HG03175 (cell line): ENCODE measurements around the gene INPP5K.
"Not testable (repeated sequence)": the region's sequence is repeated elsewhere in the genome, so short reads cannot be mapped to it uniquely, and the experiment has no call there.

ENCODE experiments used
- ATAC-seq: cut with Tn5 transposase; IDR thresholded peaks from one replicate; pipeline ENCODE4 v1.9.1; 2021; ENCODE audit warnings: mild to moderate bottlenecking, moderate library complexity; ENCODE audit not compliant: unreplicated experiment

INPP5K gene

DNA sequence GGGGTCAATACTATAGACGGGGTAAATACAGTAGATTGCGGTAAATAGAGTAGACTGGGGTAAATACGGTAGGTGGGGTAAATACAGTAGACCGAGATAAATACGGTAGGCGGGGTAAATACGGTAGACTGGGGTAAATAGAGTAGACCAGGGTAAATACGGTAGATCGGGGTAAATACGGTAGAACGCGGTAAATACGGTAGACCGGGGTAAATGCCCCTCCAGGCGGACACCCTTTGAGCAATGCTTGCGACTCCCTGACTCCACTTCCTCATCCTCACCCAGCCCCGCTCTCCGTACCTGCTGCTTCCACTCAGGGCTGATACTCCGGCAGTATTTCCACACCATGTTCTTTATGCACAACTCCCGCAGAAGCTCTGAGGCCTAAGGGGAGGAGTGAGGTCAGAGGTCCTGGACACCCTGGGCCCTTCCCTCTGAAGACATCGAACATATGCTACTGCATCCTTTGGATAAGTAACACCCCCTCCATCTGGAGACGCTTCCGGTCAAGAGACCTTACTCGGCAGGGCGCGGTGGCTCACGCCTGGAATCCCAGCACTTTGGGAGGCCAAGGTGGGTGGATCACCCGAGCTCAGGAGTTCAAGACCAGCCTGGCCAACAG lies 47.1 kb downstream of the INPP5K start:
- ATAC-seq = no peak

DNA sequence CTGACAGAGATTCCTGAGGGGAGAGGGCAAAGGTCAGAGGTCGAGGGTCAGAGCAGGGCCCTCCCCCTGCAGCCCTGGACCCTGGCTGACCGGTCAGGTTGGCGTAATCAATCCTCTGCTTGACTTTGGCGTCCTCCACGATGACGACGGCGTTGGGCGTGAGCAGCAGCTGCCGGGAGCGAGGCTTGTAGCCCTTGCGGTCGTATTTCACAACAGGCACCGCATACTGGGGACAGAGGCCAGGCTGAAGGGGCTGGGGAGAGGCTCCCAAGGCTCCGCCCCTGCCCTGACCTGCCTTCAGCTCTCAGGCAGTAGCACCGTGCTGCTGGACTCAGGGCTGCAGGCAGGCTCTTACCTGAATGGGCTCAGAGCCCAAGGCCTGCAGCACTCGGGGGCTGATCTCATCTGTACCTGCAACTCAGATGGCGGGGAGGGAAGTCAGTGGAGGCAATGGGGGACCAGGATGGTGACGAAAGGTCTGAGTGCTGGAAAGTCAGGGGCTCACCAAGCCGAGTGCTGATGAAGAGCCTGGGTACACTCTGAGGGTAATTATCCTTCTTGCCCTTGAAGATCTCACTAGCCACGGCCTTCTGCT lies 48.4 kb downstream of the INPP5K start:
- no peak for ATAC-seq

DNA sequence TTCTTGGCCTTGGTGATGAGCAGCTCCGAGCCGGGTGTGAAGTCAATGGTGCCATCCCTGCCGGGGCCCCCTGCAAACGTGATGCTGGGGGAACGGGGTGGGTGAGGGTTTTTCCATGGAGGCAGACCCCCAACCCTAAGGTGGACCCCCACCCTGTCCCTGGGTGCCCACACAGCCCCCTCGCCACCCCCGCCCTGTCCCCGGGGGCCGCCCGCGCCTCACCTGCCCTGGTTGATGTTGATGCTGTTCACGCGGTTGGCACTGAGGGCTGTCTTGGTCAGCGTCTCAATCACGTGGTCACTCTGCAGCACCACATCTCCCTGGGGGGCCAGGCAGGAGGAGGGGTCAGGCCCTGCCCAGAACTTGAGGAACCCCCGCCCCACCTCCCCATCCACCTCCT lies 49.2 kb downstream of the INPP5K start:
- no peak for ATAC-seq

DNA sequence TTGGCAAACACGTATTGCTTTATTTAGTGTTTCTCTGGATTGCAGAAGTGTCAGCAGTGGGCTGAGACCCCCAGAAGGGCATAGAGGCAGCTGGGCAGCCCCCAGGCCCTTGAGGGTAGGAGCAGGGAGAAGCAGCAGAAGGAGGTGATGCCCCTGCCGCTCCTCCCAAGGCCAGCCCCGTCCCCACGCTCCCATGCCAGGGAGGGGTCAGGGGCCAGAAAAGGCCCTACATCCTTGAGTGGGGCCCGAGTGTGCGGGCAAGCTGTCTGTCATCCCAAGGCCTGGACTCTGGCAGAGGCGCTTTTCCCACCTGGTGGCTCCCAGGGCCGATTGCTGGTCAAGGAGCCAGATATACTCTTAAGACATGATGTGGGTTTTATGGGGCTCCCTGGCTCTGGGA lies 52.2 kb downstream of the INPP5K start:
- no peak for ATAC-seq

DNA sequence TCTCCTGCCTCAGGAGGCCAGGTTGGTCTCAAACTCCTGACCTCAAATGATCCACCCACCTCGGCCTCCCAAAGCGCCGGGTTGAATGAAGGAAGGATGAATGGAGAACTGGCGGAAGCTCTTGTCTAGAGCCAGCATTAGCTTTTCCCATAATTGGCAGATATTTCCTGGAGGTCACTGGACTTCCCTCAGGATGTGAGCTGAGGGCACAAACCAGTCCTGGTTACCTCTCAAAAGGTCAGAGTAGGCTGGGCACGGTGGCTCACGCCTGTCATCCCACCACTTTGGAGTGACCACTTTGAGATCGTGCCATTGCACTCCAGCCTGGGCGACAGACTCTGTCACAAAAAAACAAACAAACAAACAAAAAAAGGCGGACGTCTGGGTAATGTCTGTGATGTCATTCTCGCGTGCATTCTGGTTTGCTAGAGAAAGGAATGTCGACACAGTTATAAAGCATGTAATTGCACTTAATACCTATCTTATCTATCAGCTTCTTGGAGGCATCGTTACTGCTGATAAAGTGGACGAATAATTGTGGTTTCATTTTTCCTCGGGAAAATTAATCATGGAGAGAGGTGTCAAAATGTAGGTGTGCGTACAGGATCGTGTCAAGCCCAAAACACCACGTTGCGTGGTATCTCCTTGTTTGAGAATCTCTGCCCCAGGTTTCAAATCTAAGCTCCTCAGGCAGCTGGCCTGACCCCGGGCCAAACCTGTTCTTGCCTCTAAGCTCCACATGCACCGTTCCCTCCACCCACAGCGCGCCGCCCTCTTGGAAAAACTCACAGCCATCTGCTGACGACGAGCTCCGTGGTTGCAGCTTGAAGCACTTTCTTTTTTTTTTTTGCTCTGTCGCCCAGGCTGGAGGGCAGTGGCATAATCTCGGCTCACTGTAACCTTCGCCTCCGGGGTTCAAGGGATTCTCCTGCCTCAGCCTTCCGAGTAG lies 54.0 kb downstream of the INPP5K start:
- no peak for ATAC-seq

DNA sequence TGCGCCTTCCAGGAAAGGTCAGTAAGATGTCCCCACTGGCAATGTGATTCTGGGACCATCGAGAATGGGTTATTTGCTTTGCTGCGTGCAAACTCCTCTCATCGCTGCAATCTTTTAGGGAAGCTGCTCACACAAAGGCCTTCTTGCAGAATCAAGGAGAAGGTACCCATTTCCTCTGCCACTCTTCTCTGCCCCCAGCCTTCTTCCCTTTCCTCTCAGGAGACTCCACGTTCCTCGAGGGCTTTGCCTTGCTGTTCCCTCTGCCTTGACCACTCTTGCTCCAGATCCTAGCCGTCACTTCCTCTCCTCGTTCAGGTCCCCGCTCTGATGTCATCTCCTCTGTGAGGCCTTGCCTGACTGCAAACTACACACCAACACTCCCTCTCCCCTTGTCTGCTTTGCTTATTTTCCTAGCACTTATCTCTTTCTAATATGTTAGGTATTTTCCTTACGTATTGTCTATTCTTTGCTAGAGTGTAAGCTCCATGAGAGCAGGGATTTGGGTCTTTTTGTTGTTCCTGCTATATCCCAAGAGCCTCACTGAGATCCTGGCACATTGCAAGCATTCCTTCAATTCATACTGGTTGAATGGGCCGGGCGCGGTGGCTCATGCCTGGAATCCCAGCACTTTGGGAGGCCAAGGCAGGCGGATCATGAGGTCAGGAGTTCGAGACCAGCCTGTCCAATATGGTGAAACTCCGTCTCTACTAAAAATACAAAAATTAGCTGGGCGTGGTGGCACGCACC lies 55.0 kb downstream of the INPP5K start:
- ATAC-seq = no peak

DNA sequence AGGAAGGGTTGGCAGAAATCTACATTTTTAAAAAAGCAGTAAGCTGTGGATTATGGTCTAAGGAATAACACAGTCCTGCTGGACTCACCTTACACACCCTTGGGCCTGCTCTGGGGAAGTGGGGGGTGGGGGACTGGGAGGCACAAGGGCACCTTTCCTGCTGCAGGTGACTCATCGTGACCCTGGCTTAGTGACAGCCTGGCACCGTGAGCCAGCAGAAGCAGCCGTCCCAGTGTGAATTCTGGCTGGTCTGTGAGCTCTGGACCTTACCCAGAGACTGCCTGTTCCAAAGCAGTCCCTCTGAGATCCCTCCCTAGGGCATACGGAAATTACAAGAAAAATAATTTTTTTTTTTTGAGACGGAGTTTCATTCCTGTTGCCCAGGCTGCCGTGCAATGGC lies 56.2 kb downstream of the INPP5K start:
- ATAC-seq = no peak

DNA sequence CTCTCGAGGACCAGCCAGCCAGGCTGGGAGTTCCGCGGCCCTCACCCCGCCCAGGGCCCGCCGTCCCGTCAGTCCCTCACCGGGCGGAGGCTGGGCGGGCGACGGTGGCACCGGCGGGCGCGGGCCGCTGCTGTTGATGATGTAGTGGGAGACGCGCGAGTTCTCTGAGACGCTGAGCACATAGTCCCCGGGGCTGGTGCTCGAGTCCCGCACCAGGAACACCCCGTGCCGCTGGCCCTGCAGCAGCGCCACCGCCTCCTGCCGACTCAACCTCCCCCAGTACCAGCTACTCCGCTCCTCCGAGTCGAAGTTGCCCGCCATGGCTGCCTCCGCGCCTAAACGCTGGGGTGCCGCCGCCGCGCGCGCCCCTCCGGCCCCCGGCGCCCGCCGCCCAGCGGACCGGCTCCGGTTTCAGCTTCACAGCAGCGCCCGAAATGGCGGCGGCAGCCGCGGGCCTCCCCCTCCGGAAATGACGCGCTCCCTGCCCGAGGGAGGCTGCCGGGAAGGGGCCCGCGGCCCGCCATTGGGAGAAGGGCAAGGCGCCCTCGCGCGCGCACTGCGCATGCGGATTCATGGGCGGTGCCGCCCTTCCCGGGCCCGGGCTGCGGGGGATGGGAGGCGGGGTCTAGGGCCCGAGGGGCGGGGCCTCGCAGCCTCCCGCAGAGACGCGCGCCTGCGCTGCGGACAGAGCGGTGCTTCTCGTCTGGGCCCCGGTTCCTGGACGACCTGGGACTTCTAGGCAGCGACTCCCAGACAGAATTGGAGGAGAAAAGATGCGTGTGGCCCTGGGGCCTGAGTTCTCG lies 60.4 kb downstream of the INPP5K start, which contains the start of gene CRK:
Gene CRK, minus strand, starts transcription at position 436 of the 803 bp plus-strand sequence. Its CDS starts 115 bp downstream, at position 321.
- ATAC-seq = peak; percentile 83

DNA sequence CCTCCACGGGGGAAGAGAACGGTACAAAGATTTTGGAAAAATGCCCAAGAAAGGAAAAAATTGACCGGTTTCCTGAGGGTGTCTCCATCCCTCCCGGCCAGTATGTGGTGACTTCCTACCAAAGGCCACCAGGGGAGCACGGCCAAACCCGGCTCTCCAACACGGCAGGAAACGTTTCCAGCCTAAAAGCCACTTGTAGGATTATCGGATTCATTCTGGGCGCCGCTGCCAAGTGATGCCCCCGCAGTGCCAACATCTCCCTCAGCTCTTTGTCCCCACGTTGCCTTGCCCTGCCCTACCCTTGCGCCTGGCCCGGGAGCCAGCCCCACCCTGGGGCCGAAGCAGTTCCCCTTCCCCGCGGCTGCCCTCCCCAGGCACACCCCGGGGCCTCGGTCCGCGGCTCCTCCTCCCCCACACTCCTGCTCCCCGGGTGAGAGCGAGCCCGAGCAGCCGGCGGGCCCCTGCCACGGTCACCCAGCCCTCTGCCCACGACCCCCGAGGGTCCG lies 61.1 kb downstream of the INPP5K start:
- ATAC-seq = peak; percentile 26

DNA sequence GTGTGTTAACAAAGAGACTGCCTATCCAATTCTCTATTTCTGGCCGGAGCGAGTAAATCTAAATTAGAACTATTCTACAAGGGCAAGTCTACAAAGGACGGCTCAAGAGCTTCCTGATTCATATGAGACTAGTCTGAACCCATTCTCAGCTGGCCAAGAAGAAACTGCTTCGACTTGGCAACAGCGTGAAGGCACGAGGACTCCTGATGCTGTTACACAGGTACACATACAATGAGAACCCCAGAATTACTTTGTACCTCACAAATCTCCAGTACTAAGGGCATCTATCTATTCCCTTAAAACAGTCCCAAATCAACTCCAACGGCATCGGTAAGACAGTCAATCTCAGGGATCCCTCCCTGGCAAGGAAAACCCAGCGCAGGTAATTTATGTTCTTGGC lies 61.9 kb downstream of the INPP5K start:
- ATAC-seq = no peak

DNA sequence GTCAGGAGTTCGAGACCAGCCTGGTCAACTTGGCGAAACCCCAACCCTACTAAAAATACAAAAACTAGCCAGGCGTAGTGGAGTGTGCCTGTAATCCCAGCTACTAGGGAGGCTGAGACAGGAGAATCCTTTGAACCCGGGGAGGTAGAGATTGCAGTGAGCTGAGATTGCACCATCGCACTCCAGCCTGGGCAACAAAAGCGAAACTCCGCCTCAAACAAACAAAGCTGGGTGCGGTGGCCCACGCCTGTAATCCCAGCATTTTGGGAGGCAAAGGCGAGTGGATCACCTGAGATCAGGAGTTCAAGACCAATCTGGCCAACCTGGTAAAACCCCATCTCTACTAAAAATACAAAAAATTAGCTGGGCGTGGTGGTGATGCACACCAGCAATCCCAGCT lies 62.7 kb downstream of the INPP5K start:
- ATAC-seq = not testable (repeated sequence)

DNA sequence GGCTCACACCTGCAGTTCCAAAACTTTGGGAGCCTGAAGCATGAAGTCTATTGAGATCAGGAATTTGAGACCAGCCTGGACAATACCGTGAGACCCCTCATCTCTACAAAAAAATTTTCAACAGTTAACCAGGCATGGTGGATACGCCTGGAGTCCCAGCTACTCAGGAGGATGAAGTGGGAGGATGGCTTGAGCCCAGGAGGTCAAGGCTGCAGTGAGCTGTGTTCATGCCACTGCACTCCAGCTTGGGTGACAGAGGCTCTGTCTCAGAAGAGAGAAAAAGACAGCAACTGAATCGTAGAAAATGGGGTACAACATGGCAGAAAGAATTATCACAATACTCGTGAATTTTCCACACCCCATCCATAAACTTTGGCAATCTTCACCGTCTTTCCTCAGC lies 63.6 kb downstream of the INPP5K start:
- no peak for ATAC-seq

DNA sequence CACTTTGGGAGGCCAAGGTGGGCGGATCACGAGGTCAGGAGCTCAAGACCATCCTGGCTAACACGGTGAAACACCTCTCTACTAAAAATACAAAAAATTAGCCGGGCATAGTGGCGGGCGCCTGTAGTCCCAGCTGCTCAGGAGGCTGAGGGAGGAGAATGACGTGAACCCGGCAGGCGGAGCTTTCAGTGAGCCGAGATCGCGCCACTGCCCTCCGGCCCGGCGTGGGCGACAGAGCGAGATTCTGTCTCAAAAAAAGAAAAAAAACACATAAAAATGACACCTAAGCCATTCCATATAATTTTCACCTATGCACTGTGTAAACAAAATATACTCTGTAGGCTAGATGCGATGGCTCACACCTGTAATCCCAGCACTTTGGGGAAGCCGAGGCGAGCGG lies 66.2 kb downstream of the INPP5K start:
- not testable (repeated sequence) for ATAC-seq

DNA sequence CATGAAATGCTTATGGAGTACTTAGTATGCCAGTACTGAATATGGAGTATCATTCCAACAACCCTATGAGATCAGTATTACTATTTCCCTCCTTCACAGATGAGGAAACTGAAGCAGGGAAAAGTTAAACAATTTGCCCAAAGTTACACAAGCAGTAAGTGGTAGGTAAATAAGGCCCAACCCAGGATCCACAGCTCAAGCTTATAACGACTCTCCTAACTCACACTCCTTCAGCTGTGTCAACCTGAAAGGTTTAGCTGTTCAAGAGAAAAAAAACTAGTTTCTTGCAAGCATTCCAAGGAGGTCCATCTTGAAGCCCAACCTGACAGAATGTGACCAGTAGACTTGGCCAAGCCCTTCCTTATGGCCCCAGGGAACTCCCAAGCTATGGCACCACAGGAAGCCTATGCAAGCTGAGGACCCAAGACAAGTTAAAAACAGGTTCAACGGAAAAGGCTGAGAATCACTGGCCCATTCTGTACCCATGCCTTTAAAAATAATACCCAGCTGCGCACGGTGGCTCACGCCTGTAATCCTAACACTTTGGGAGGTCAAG lies 66.9 kb downstream of the INPP5K start:
- ATAC-seq = no peak

DNA sequence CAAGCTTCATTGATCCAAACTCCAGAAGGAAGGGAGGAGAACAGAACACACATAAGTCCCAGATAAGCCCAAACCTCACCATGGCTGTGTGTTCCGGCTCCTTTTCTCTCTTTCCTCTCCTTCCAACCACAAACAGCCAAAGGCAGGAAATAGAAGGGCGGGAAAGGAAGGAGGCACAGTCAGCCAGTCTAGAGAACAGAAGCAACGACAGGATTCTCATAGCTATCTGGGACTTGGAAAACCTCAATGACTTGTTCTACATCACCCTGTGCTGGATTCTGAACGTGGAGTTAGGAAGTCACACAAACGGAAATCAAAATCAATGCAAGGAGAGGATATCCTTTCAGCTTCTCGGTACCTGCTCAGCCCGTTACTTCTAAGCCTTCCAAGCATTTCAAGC lies 69.4 kb downstream of the INPP5K start:
- no peak for ATAC-seq

DNA sequence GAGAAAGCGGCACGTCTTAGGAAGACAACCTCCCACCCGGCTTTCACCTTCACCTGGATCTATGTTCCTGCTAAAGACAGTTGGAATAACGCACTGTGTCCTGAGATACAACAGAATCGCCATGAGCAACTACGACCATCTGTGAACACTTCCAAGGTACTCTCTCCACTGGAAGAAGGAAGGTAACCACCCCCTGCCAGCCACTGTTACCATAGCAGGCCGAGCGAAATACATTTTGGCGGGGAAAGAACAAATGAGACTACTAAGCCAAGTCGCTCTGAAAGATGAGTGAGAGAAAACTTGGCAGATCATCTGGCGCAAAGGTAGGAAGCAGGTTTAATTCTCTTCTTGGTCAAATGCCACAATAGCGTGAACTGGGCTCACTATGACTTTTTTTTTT lies 70.2 kb downstream of the INPP5K start:
- ATAC-seq = no peak

DNA sequence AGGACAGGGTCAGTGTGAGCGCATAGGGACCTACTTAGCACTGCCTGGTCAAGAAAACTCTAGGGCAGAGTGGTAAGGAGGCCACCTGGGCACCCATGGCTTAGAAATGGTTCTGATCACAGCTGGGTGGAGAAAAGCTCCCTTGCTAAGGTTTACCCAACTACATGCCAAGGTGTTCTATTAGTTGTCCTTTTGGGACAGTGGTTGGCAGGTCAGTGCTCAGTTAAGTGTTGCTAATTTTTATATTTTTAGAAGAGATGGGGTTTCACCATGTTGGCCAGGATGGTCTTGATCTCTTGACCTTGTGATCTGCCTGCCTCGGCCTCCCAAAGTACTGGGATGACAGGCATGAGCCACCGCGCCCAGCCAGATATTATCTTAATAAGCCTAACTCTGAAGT lies 70.7 kb downstream of the INPP5K start:
- ATAC-seq = not testable (repeated sequence)
